ENCODE results near the gene CSTF2T. TPM values are rescaled to one million over a fixed set of nuclear protein-coding genes. Genes with fewer than 3 reads are reported as not detected.

CSTF2T gene
- total and polyA plus RNA-seq, 9 donors, result 14.3 to 38.2 (median 30.1) TPM

GRCh38 chr10:51679841-51680240, 19.6 kb downstream of the CSTF2T start:
- WGBS, 3 donors, result 79 to 84% (median 83%) methylated on average over 6 of the region's 6 CpGs
- H3K27me3 ChIP-seq, result no peaks in the 10 kb centered on the region
- no peak for DNase-seq
- H3K4me3 ChIP-seq, result no peak overlapping the region
- H3K9me3 ChIP-seq, result no peaks in the 10 kb centered on the region
- H3K36me3 ChIP-seq, result no peaks in the 10 kb centered on the region
- TF ChIP-seq EP300 (IDR thresholded peaks at IDR 0.05), result no peak
- TF ChIP-seq CTCF (IDR thresholded peaks at IDR 0.05), result no peak
- TF ChIP-seq POLR2A (IDR thresholded peaks at IDR 0.05), result no peak
- no peak overlapping the region for H3K27ac ChIP-seq
- intact Hi-C loops (cut with DNase I), result no loop called here
- no peaks in the 10 kb centered on the region for H3K4me1 ChIP-seq (ENCODE audit: insufficient read depth)

GRCh38 chr10:51675088-51675487, 24.3 kb downstream of the CSTF2T start:
- intact Hi-C loops (cut with DNase I), result no loop called here
- Histone ChIP-seq H3K36me3 (no peaks in the 10 kb centered on the region), H3K27ac (no peak overlapping the region), H3K4me1 (ENCODE audit: insufficient read depth) (no peaks in the 10 kb centered on the region), H3K9me3 (no peaks in the 10 kb centered on the region), H3K27me3 (no peaks in the 10 kb centered on the region), H3K4me3 (no peak overlapping the region)
- DNase-seq, result no peak
- TF ChIP-seq POLR2A (IDR thresholded peaks at IDR 0.05), result no peak
- TF ChIP-seq EP300 (IDR thresholded peaks at IDR 0.05), result no peak
- TF ChIP-seq CTCF (IDR thresholded peaks at IDR 0.05), result no peak

- Histone ChIP-seq H3K27me3 (no peaks in the 10 kb centered on the region), H3K4me1 (ENCODE audit: insufficient read depth) (no peaks in the 10 kb centered on the region), H3K27ac (no peak overlapping the region), H3K9me3 (no peaks in the 10 kb centered on the region), H3K36me3 (no peaks in the 10 kb centered on the region), H3K4me3 (no peak overlapping the region)
- TF ChIP-seq CTCF (IDR thresholded peaks at IDR 0.05) (no peak), POLR2A (IDR thresholded peaks at IDR 0.05) (no peak), EP300 (IDR thresholded peaks at IDR 0.05) (no peak)
- DNase-seq, result no peak
- intact Hi-C loops (cut with DNase I), result no loop called here
These were observed 27.3 kb downstream of the CSTF2T start for GRCh38 chr10:51672039-51672535.

GRCh38 chr10:51669041-51669440, 30.4 kb downstream of the CSTF2T start:
- H3K27me3 ChIP-seq, result no peaks in the 10 kb centered on the region
- WGBS, 3 donors, result 93 to 96% (median 94%) methylated on average over 5 of the region's 5 CpGs
- H3K27ac ChIP-seq, result no peak overlapping the region
- DNase-seq, result no peak
- H3K36me3 ChIP-seq, result no peaks in the 10 kb centered on the region
- no peaks in the 10 kb centered on the region for H3K9me3 ChIP-seq
- no peaks in the 10 kb centered on the region for H3K4me1 ChIP-seq (ENCODE audit: insufficient read depth)
- H3K4me3 ChIP-seq, result no peak overlapping the region
- intact Hi-C loops (cut with DNase I), result no loop called here
- TF ChIP-seq EP300 (IDR thresholded peaks at IDR 0.05) (no peak), POLR2A (IDR thresholded peaks at IDR 0.05) (no peak), CTCF (IDR thresholded peaks at IDR 0.05) (no peak)

- intact Hi-C loops (cut with DNase I), result no loop called here
- no peaks in the 10 kb centered on the region for H3K27me3 ChIP-seq
- no peak for DNase-seq
- no peak overlapping the region for H3K4me3 ChIP-seq
- H3K36me3 ChIP-seq, result no peaks in the 10 kb centered on the region
- H3K9me3 ChIP-seq, result no peaks in the 10 kb centered on the region
- TF ChIP-seq POLR2A (IDR thresholded peaks at IDR 0.05), result no peak
- no peak for TF ChIP-seq CTCF (IDR thresholded peaks at IDR 0.05)
- no peak for TF ChIP-seq EP300 (IDR thresholded peaks at IDR 0.05)
- no peak overlapping the region for H3K27ac ChIP-seq
- H3K4me1 ChIP-seq (ENCODE audit: insufficient read depth), result no peaks in the 10 kb centered on the region
These were observed 31.1 kb downstream of the CSTF2T start for GRCh38 chr10:51668336-51668689.
